ENCODE measurements around the gene PRRT1B. TPM values are rescaled to one million over a fixed set of nuclear protein-coding genes. Genes with fewer than 3 reads are reported as not detected.

Gene PRRT1B
- polyA plus RNA-seq, 3 donors = not detected

GRCh38 chr9:131500377-131500776 is 44.9 kb upstream of the PRRT1B start:
- Histone ChIP-seq H3K27me3 (ENCODE audit: control insufficient read depth in 2 of 2, insufficient read depth in 2 of 2, low read length in 2 of 2) (peaks cover 2 to 14% of the 10 kb centered on the region in 2 donors), H3K4me3 (replicated peaks in 1 of 3; ENCODE audit: low read depth in 2 of 3, low read length in 3 of 3) (no peak overlapping the region), H4K20me1 (ENCODE audit: insufficient read depth, low read length) (peaks cover 30% of the 10 kb centered on the region), H3K27ac (ENCODE audit: low read depth in 1 of 2, low read length in 2 of 2) (no peak overlapping the region), H3K36me3 (replicated peaks in 1 of 2; ENCODE audit: control insufficient read depth in 1 of 2, insufficient read depth in 2 of 2, low read length in 2 of 2) (peaks cover 30 to 44% of the 10 kb centered on the region in 2 donors), H2AFZ (ENCODE audit: insufficient read depth, low read depth, low read length, poor library complexity, severe bottlenecking) (no peak overlapping the region), H3K9ac (ENCODE audit: insufficient read depth, low read length, poor library complexity, severe bottlenecking) (no peak overlapping the region), H3K9me3 (replicated peaks in 1 of 2; ENCODE audit: control insufficient read depth in 1 of 2, insufficient read depth in 1 of 2, low read length in 2 of 2) (no peaks in the 10 kb centered on the region), H3K4me2 (replicated peaks; ENCODE audit: extremely low read depth, low read length, poor library complexity, severe bottlenecking) (no peak overlapping the region), H3K4me1 (ENCODE audit: control insufficient read depth in 1 of 2, insufficient read depth in 2 of 2, low read length in 2 of 2) (peaks cover 19 to 24% of the 10 kb centered on the region in 2 donors), H3K79me2 (ENCODE audit: insufficient read depth, low read length) (no peaks in the 10 kb centered on the region)
- 72% methylated on average over 6 of the region's 12 CpGs for WGBS (ENCODE audit: insufficient coverage)
- no peak for DNase-seq
- intact Hi-C loops (cut with micrococcal nuclease) = loop anchor here (10.0 kb wide), 1 partner anchor 244 kb away; the partner anchor contains the start of gene RAPGEF1 (in 2 of the 2)
- Mint-ChIP-seq H3K4me3 (no peak overlapping the region), H3K4me1 (peaks cover 23% of the 10 kb centered on the region), H3K36me3 (peaks cover 31 to 38% of the 10 kb centered on the region in 2 donors), H3K27me3 (ENCODE audit: low read depth in 3 of 3) (peaks cover 12 to 22% (median 22%) of the 10 kb centered on the region in 3 donors), H3K27ac (peak overlapping the region in 1 of 7 donors; percentile 15), H3K9me3 (peaks cover 0 to 4% (median 0%) of the 10 kb centered on the region in 7 donors)
- no peak for TF ChIP-seq CTCF (IDR thresholded peaks at IDR 0.05)

- H3K27me3 Mint-ChIP-seq (ENCODE audit: low read depth in 3 of 3) = peaks cover 13 to 22% (median 22%) of the 10 kb centered on the region in 3 donors
- peaks cover 28% of the 10 kb centered on the region for H4K20me1 ChIP-seq (ENCODE audit: insufficient read depth, low read length)
Observed at GRCh38 chr9:131500939-131501541, 44.3 kb upstream of the PRRT1B start.

More at GRCh38 chr9:131500939-131501541, 44.3 kb upstream of the PRRT1B start:
- no peak for DNase-seq
- peaks cover 25 to 33% of the 10 kb centered on the region in 2 donors for H3K36me3 Mint-ChIP-seq
- Histone ChIP-seq H3K4me1 (ENCODE audit: control insufficient read depth in 1 of 2, insufficient read depth in 2 of 2, low read length in 2 of 2) (peaks cover 19 to 24% of the 10 kb centered on the region in 2 donors), H3K4me3 (replicated peaks in 1 of 3; ENCODE audit: low read depth in 2 of 3, low read length in 3 of 3) (no peak overlapping the region), H3K9me3 (replicated peaks in 1 of 2; ENCODE audit: control insufficient read depth in 1 of 2, insufficient read depth in 1 of 2, low read length in 2 of 2) (no peaks in the 10 kb centered on the region), H3K9ac (ENCODE audit: insufficient read depth, low read length, poor library complexity, severe bottlenecking) (no peak overlapping the region), H3K36me3 (replicated peaks in 1 of 2; ENCODE audit: control insufficient read depth in 1 of 2, insufficient read depth in 2 of 2, low read length in 2 of 2) (peaks cover 23 to 37% of the 10 kb centered on the region in 2 donors), H3K79me2 (ENCODE audit: insufficient read depth, low read length) (no peaks in the 10 kb centered on the region), H3K27me3 (ENCODE audit: control insufficient read depth in 2 of 2, insufficient read depth in 2 of 2, low read length in 2 of 2) (peaks cover 2 to 14% of the 10 kb centered on the region in 2 donors), H3K4me2 (replicated peaks; ENCODE audit: extremely low read depth, low read length, poor library complexity, severe bottlenecking) (no peak overlapping the region), H2AFZ (ENCODE audit: insufficient read depth, low read depth, low read length, poor library complexity, severe bottlenecking) (no peak overlapping the region), H3K27ac (ENCODE audit: low read depth in 1 of 2, low read length in 2 of 2) (no peak overlapping the region)
- H3K27ac Mint-ChIP-seq = peak overlapping the region in 1 of 7 donors; percentile 15
- no peak for TF ChIP-seq CTCF (IDR thresholded peaks at IDR 0.05)
- H3K4me3 Mint-ChIP-seq = peak overlapping the region in 1 of 2 donors; percentile 47
- intact Hi-C loops (cut with micrococcal nuclease) = loop anchor here (10.0 kb wide), 1 partner anchor 244 kb away; the partner anchor contains the start of gene RAPGEF1 (in 2 of the 2)
- peaks cover 0 to 4% (median 0%) of the 10 kb centered on the region in 7 donors for H3K9me3 Mint-ChIP-seq
- H3K4me1 Mint-ChIP-seq = peaks cover 23% of the 10 kb centered on the region
- WGBS (ENCODE audit: insufficient coverage) = 67% methylated on average over 3 of the region's 5 CpGs
